ENCODE data around the gene NOL11.
"Not testable (repeated sequence)": the region's sequence is repeated elsewhere in the genome, so short reads cannot be mapped to it uniquely, and the experiment has no call there.

NOL11 gene

GRCh38 chr17:67727152-67728039 is 9.7 kb downstream of the NOL11 start:
- H3K4me1 Mint-ChIP-seq (ENCODE audit: low read depth), result peaks cover 20% of the 10 kb centered on the region
- H3K9me3 Mint-ChIP-seq, H3K4me3 Mint-ChIP-seq, H3K27ac Mint-ChIP-seq, H3K27me3 Mint-ChIP-seq: not testable (repeated sequence)
- H3K36me3 Mint-ChIP-seq (ENCODE audit: low read depth), result peaks cover 83% of the 10 kb centered on the region

GRCh38 chr17:67729903-67730302 is 12.2 kb downstream of the NOL11 start:
- Mint-ChIP-seq H3K36me3 (ENCODE audit: low read depth) (peaks cover 82% of the 10 kb centered on the region), H3K27me3 (no peaks in the 10 kb centered on the region), H3K27ac (no peak overlapping the region), H3K4me1 (ENCODE audit: low read depth) (peaks cover 29% of the 10 kb centered on the region), H3K4me3 (no peak overlapping the region), H3K9me3 (no peaks in the 10 kb centered on the region)

GRCh38 chr17:67730731-67731130 is 13.0 kb downstream of the NOL11 start:
- no peaks in the 10 kb centered on the region for H3K9me3 Mint-ChIP-seq
- H3K36me3 Mint-ChIP-seq (ENCODE audit: low read depth), result peaks cover 76% of the 10 kb centered on the region
- no peak overlapping the region for H3K4me3 Mint-ChIP-seq
- no peaks in the 10 kb centered on the region for H3K27me3 Mint-ChIP-seq
- peaks cover 22% of the 10 kb centered on the region for H3K4me1 Mint-ChIP-seq (ENCODE audit: low read depth)
- no peak overlapping the region for H3K27ac Mint-ChIP-seq

- no peak overlapping the region for H3K4me3 Mint-ChIP-seq
- H3K36me3 Mint-ChIP-seq (ENCODE audit: low read depth), result peaks cover 83% of the 10 kb centered on the region
- H3K9me3 Mint-ChIP-seq, result no peaks in the 10 kb centered on the region
- H3K27me3 Mint-ChIP-seq, result no peaks in the 10 kb centered on the region
- no peak overlapping the region for H3K27ac Mint-ChIP-seq
- peaks cover 22% of the 10 kb centered on the region for H3K4me1 Mint-ChIP-seq (ENCODE audit: low read depth)
These were observed 15.7 kb downstream of the NOL11 start for GRCh38 chr17:67733449-67733848.

GRCh38 chr17:67737145-67737544 is 19.4 kb downstream of the NOL11 start:
- Mint-ChIP-seq H3K27me3 (no peaks in the 10 kb centered on the region), H3K27ac (no peak overlapping the region), H3K9me3 (no peaks in the 10 kb centered on the region), H3K4me1 (ENCODE audit: low read depth) (peaks cover 16% of the 10 kb centered on the region), H3K36me3 (ENCODE audit: low read depth) (peaks cover 73% of the 10 kb centered on the region), H3K4me3 (no peak overlapping the region)

GRCh38 chr17:67742025-67742424 is 24.3 kb downstream of the NOL11 start:
- Mint-ChIP-seq H3K4me1 (ENCODE audit: low read depth) (no peaks in the 10 kb centered on the region), H3K9me3 (no peaks in the 10 kb centered on the region), H3K27me3 (no peaks in the 10 kb centered on the region), H3K27ac (no peak overlapping the region), H3K4me3 (no peak overlapping the region), H3K36me3 (ENCODE audit: low read depth) (peaks cover 60% of the 10 kb centered on the region)

- Mint-ChIP-seq H3K36me3 (ENCODE audit: low read depth) (peaks cover 66% of the 10 kb centered on the region), H3K27me3 (no peaks in the 10 kb centered on the region), H3K27ac (no peak overlapping the region), H3K9me3 (no peaks in the 10 kb centered on the region), H3K4me3 (no peak overlapping the region), H3K4me1 (ENCODE audit: low read depth) (no peaks in the 10 kb centered on the region)
These were observed 29.2 kb downstream of the NOL11 start for GRCh38 chr17:67746704-67747571.

GRCh38 chr17:67747681-67748235 is 30.0 kb downstream of the NOL11 start:
- H3K4me3 Mint-ChIP-seq, result no peak overlapping the region

GRCh38 chr17:67750067-67750466 is 32.3 kb downstream of the NOL11 start:
- H3K27me3 Mint-ChIP-seq, result no peaks in the 10 kb centered on the region
- no peak overlapping the region for H3K27ac Mint-ChIP-seq
- H3K4me3 Mint-ChIP-seq, result no peak overlapping the region
- peaks cover 53% of the 10 kb centered on the region for H3K36me3 Mint-ChIP-seq (ENCODE audit: low read depth)
- H3K9me3 Mint-ChIP-seq, result no peaks in the 10 kb centered on the region
- H3K4me1 Mint-ChIP-seq (ENCODE audit: low read depth), result peaks cover under 1% of the 10 kb centered on the region

More at GRCh38 chr17:67747681-67748235, 30.0 kb downstream of the NOL11 start:
- Mint-ChIP-seq H3K27ac (no peak overlapping the region), H3K9me3 (no peaks in the 10 kb centered on the region), H3K4me1 (ENCODE audit: low read depth) (no peaks in the 10 kb centered on the region), H3K27me3 (no peaks in the 10 kb centered on the region), H3K36me3 (ENCODE audit: low read depth) (peaks cover 59% of the 10 kb centered on the region)

GRCh38 chr17:67751101-67752074 is 33.7 kb downstream of the NOL11 start:
- Mint-ChIP-seq H3K36me3 (ENCODE audit: low read depth) (peaks cover 61% of the 10 kb centered on the region), H3K4me1 (ENCODE audit: low read depth) (peaks cover 8% of the 10 kb centered on the region), H3K27me3 (no peaks in the 10 kb centered on the region), H3K27ac (no peak overlapping the region), H3K9me3 (no peaks in the 10 kb centered on the region), H3K4me3 (no peak overlapping the region)

GRCh38 chr17:67752160-67752559 is 34.4 kb downstream of the NOL11 start:
- not testable (repeated sequence) for H3K27me3 Mint-ChIP-seq; H3K27ac Mint-ChIP-seq; H3K9me3 Mint-ChIP-seq; H3K4me3 Mint-ChIP-seq; H3K4me1 Mint-ChIP-seq (ENCODE audit: low read depth)
- peaks cover 56% of the 10 kb centered on the region for H3K36me3 Mint-ChIP-seq (ENCODE audit: low read depth)

- no peaks in the 10 kb centered on the region for H3K27me3 Mint-ChIP-seq
- peaks cover 48% of the 10 kb centered on the region for H3K36me3 Mint-ChIP-seq (ENCODE audit: low read depth)
- H3K9me3 Mint-ChIP-seq, result no peaks in the 10 kb centered on the region
- no peak overlapping the region for H3K4me3 Mint-ChIP-seq
- H3K27ac Mint-ChIP-seq, result no peak overlapping the region
- H3K4me1 Mint-ChIP-seq (ENCODE audit: low read depth), result peaks cover 8% of the 10 kb centered on the region
These were observed 35.3 kb downstream of the NOL11 start for GRCh38 chr17:67753026-67753425.

GRCh38 chr17:67754001-67754400 is 36.3 kb downstream of the NOL11 start:
- peaks cover 8% of the 10 kb centered on the region for H3K4me1 Mint-ChIP-seq (ENCODE audit: low read depth)
- peaks cover 38% of the 10 kb centered on the region for H3K36me3 Mint-ChIP-seq (ENCODE audit: low read depth)
- no peaks in the 10 kb centered on the region for H3K27me3 Mint-ChIP-seq
- no peak overlapping the region for H3K27ac Mint-ChIP-seq
- H3K4me3 Mint-ChIP-seq, result no peak overlapping the region
- no peaks in the 10 kb centered on the region for H3K9me3 Mint-ChIP-seq

GRCh38 chr17:67754686-67755085 is 37.0 kb downstream of the NOL11 start:
- not testable (repeated sequence) for H3K4me3 Mint-ChIP-seq; H3K27me3 Mint-ChIP-seq; H3K9me3 Mint-ChIP-seq; H3K4me1 Mint-ChIP-seq (ENCODE audit: low read depth); H3K27ac Mint-ChIP-seq
- H3K36me3 Mint-ChIP-seq (ENCODE audit: low read depth), result peaks cover 31% of the 10 kb centered on the region
